OCI-LY3 (cell line): ENCODE data around the gene TTC21A.
A peak's percentile ranks its signal among the peaks of the same experiment; 100 is the strongest.

Source experiments
- H2AFZ ChIP-seq: fragments of 200-600, 300-600 bp; shearing (Covaris generic); 2 replicates; pipeline ENCODE4 v1.6.0; 2014; ENCODE audit warnings: antibody characterized with exemption, low read depth, low read length
- H3K27ac ChIP-seq: fragments of 200-600, 300-600 bp; sonication (generic); 2 replicates; pipeline ENCODE4 v1.5.1; 2014; ENCODE audit warnings: mild to moderate bottlenecking, low read length, moderate library complexity, mixed read lengths
- H3K27me3 ChIP-seq: fragments of 200-600, 300-600 bp; sonication (generic); 2 replicates; pipeline ENCODE4 v1.6.1; 2014; ENCODE audit warnings: low read depth, low read length, mixed read lengths
- H3K36me3 ChIP-seq: fragments of 200-600, 300-600 bp; sonication (generic); replicated peaks from 2 replicates; pipeline ENCODE3; 2014; ENCODE audit warnings: low read depth, low read length, mixed read lengths
- H3K4me1 ChIP-seq: fragments of 300-600, 200-600 bp; sonication (generic); 2 replicates; pipeline ENCODE4 v1.6.1; 2014; ENCODE audit warnings: low read length, mixed read lengths
- H3K4me2 ChIP-seq: fragments of 200-600, 300-600 bp; sonication (generic); 2 replicates; pipeline ENCODE4 v1.6.1; 2014; ENCODE audit warnings: low read length, mixed read lengths
- H3K4me3 ChIP-seq: fragments of 300-600, 200-600 bp; sonication (generic); 2 replicates; pipeline ENCODE4 v1.5.1; 2014; ENCODE audit warnings: antibody characterized with exemption, mild to moderate bottlenecking, low read length, moderate library complexity
- H3K79me2 ChIP-seq: fragments of 300-600, 200-600 bp; shearing (Covaris generic); 2 replicates; pipeline ENCODE4 v1.6.1; 2014; ENCODE audit warnings: mild to moderate bottlenecking, low read length, mixed read lengths
- H3K9ac ChIP-seq: fragments of 300-600, 200-600 bp; shearing (Covaris generic); 2 replicates; pipeline ENCODE4 v1.6.0; 2014; ENCODE audit warnings: mild to moderate bottlenecking, low read length, moderate library complexity
- H3K9me3 ChIP-seq: fragments of 200-600, 300-600 bp; shearing (Covaris generic); 2 replicates; pipeline ENCODE4 v1.6.1; 2014; ENCODE audit warnings: low read length, mixed read lengths; ENCODE audit not compliant: insufficient read depth
- H4K20me1 ChIP-seq: fragments of 200-600, 300-600 bp; sonication (generic); 2 replicates; pipeline ENCODE4 v1.6.1; 2016; ENCODE audit warnings: low read length, mixed read lengths; ENCODE audit not compliant: insufficient read depth
- EZH2phosphoT487 ChIP-seq: fragments of 200-600 bp; shearing (Covaris generic); IDR thresholded peaks from 2 replicates; pipeline ENCODE4 v1.6.1; 2018; ENCODE audit warnings: antibody characterized with exemption, mixed run types, low read depth
- TF ChIP-seq, protein P1 (sequence below): fragments of 200-600, 300-600 bp; sonication (generic); IDR thresholded peaks from 2 replicates; pipeline ENCODE4 v1.5.1; 2014; ENCODE audit warnings: antibody characterized with exemption, low read length, low read depth

The TTC21A gene

DNA sequence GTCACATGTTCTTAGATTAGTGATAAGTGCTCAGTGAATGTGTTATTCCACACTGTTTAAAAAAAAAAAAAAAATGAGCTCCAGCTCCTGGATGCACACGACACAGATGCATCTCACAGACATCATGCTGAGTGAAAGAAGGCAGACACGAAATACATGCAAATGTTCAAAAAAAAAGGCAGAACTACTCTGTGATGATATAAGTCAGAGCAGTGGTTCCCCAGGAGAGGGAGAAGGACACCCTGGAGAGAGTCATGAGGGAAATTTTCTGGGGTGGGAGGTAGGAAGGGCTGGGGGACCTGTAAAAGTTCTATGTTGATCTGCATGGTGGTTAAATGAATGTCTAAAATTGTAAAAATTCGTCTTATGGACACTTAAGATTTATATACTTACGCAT lies 41.6 kb downstream of the TTC21A start:
- Histone ChIP-seq H2AFZ (no peak overlapping the region), H3K4me3 (peak overlapping the region; percentile 66), H3K27me3 (no peaks in the 10 kb centered on the region), H3K36me3 (peaks cover 19% of the 10 kb centered on the region), H3K9me3 (no peaks in the 10 kb centered on the region), H3K4me2 (peak overlapping the region; percentile 94), H3K79me2 (peaks cover 63% of the 10 kb centered on the region), H4K20me1 (peaks cover 32% of the 10 kb centered on the region), H3K4me1 (peaks cover 69% of the 10 kb centered on the region), H3K9ac (peak overlapping the region; percentile 71), H3K27ac (peak overlapping the region; percentile 80)
- no peak for TF ChIP-seq EZH2phosphoT487
- TF ChIP-seq, protein P1, sequence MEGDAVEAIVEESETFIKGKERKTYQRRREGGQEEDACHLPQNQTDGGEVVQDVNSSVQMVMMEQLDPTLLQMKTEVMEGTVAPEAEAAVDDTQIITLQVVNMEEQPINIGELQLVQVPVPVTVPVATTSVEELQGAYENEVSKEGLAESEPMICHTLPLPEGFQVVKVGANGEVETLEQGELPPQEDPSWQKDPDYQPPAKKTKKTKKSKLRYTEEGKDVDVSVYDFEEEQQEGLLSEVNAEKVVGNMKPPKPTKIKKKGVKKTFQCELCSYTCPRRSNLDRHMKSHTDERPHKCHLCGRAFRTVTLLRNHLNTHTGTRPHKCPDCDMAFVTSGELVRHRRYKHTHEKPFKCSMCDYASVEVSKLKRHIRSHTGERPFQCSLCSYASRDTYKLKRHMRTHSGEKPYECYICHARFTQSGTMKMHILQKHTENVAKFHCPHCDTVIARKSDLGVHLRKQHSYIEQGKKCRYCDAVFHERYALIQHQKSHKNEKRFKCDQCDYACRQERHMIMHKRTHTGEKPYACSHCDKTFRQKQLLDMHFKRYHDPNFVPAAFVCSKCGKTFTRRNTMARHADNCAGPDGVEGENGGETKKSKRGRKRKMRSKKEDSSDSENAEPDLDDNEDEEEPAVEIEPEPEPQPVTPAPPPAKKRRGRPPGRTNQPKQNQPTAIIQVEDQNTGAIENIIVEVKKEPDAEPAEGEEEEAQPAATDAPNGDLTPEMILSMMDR, result no peak

- H3K9me3 ChIP-seq, result no peaks in the 10 kb centered on the region
- H3K36me3 ChIP-seq, result peaks cover 18% of the 10 kb centered on the region
- 0 out of 2 replicates have a peak overlapping the region, but pooled peaks have one; percentile 80 for H3K27ac ChIP-seq
- H2AFZ ChIP-seq, result no peak overlapping the region
- peaks cover 72% of the 10 kb centered on the region for H3K4me1 ChIP-seq
- H3K9ac ChIP-seq, result no peak overlapping the region; the same call in 1 of the 2 replicates
- peak overlapping the region; percentile 66 for H3K4me3 ChIP-seq
- H3K79me2 ChIP-seq, result peaks cover 63% of the 10 kb centered on the region
- peak overlapping the region; percentile 94 for H3K4me2 ChIP-seq
- H4K20me1 ChIP-seq, result peaks cover 32% of the 10 kb centered on the region
- no peaks in the 10 kb centered on the region for H3K27me3 ChIP-seq
- TF ChIP-seq, protein P1, result no peak
- TF ChIP-seq EZH2phosphoT487, result no peak
Measured at GRCh38 chr3:39149498-39150147, 42.1 kb downstream of the TTC21A start.

- H3K4me2 ChIP-seq, result peak overlapping the region; percentile 94
- H3K36me3 ChIP-seq, result peaks cover 15% of the 10 kb centered on the region
- H3K27me3 ChIP-seq, result no peaks in the 10 kb centered on the region
- peaks cover 32% of the 10 kb centered on the region for H4K20me1 ChIP-seq
- H2AFZ ChIP-seq, result no peak overlapping the region
- H3K9me3 ChIP-seq, result no peaks in the 10 kb centered on the region
- peak overlapping the region; percentile 84 for H3K4me3 ChIP-seq
- peaks cover 72% of the 10 kb centered on the region for H3K4me1 ChIP-seq
- TF ChIP-seq, protein P1, result 0 out of 2 replicates have a peak, but pooled peaks have one; percentile 7
- no peak for TF ChIP-seq EZH2phosphoT487
- 0 out of 2 replicates have a peak overlapping the region, but pooled peaks have one; percentile 16 for H3K9ac ChIP-seq
- no peak overlapping the region for H3K27ac ChIP-seq
- peaks cover 63% of the 10 kb centered on the region for H3K79me2 ChIP-seq
Measured at GRCh38 chr3:39150148-39150802, 42.8 kb downstream of the TTC21A start.
